Neutrophil (primary cell): ENCODE results near the gene TBC1D22A.

Experiments
- H3K27ac ChIP-seq: fragments of 200-600 bp; sonication (generic); 2 replicates; pipeline ENCODE4 v1.5.1; 2016; ENCODE audit warnings: mild to moderate bottlenecking, moderate library complexity
- H3K27me3 ChIP-seq: fragments of 200-600 bp; sonication (generic); 2 replicates; pipeline ENCODE4 v1.6.0; 2016; ENCODE audit warnings: mild to moderate bottlenecking
- H3K36me3 ChIP-seq: fragments of 200-600 bp; sonication (generic); 2 replicates; pipeline ENCODE4 v1.5.1; 2017
- H3K4me1 ChIP-seq, 2 experiments: fragments of 200-600 bp in 1 of 2; sonication (generic) in 1 of 2; 1 replicate in 1 of 2; 2 replicates in 1 of 2; pipeline versions ENCODE4 v1.5.1 to v1.6.1; 2013 to 2016; ENCODE audit warnings: low read depth in 1 of 2, low read length in 1 of 2, mild to moderate bottlenecking in 1 of 2, moderate library complexity in 1 of 2; ENCODE audit not compliant: control insufficient read depth in 1 of 2, insufficient read depth in 1 of 2
- H3K4me3 ChIP-seq, 2 experiments: fragments of 200-600 bp in 1 of 2; sonication (generic) in 1 of 2; 1 replicate in 1 of 2; 2 replicates in 1 of 2; pipeline ENCODE4 v1.5.1; 2013 to 2016; ENCODE audit warnings: low read depth in 1 of 2, low read length in 1 of 2, mild to moderate bottlenecking in 1 of 2, moderate library complexity in 1 of 2
- H3K9me3 ChIP-seq: fragments of 200-600 bp; sonication (generic); 2 replicates; pipeline ENCODE4 v1.5.1; 2016
- CTCF ChIP-seq: fragments of 200-600 bp; sonication (generic); IDR thresholded peaks from 2 replicates; pipeline ENCODE4 v1.5.1; 2016; ENCODE audit warnings: antibody characterized with exemption

The TBC1D22A gene

GRCh38 chr22:47074105-47074504 lies 311.7 kb downstream of the TBC1D22A start:
- Histone ChIP-seq H3K4me3 (no peak overlapping the region), H3K9me3 (peaks cover 3% of the 10 kb centered on the region), H3K36me3 (no peaks in the 10 kb centered on the region), H3K27ac (no peak overlapping the region), H3K27me3 (no peaks in the 10 kb centered on the region), H3K4me1 (no peaks in the 10 kb centered on the region)
- no peak for TF ChIP-seq CTCF

- Histone ChIP-seq H3K9me3 (peaks cover 3% of the 10 kb centered on the region), H3K36me3 (no peaks in the 10 kb centered on the region), H3K27me3 (no peaks in the 10 kb centered on the region), H3K27ac (no peak overlapping the region), H3K4me3 (no peak overlapping the region), H3K4me1 (no peaks in the 10 kb centered on the region)
- no peak for TF ChIP-seq CTCF
Measured at GRCh38 chr22:47075568-47075967, 313.1 kb downstream of the TBC1D22A start.

- Histone ChIP-seq H3K27me3 (no peaks in the 10 kb centered on the region), H3K9me3 (peaks cover 3% of the 10 kb centered on the region), H3K4me1 (no peaks in the 10 kb centered on the region), H3K4me3 (no peak overlapping the region), H3K27ac (no peak overlapping the region), H3K36me3 (no peaks in the 10 kb centered on the region)
- TF ChIP-seq CTCF = no peak
Measured at GRCh38 chr22:47076758-47077157, 314.3 kb downstream of the TBC1D22A start.

GRCh38 chr22:47080100-47080499 lies 317.6 kb downstream of the TBC1D22A start:
- TF ChIP-seq CTCF = no peak
- H3K4me1 ChIP-seq = no peaks in the 10 kb centered on the region

GRCh38 chr22:47082505-47082904 lies 320.1 kb downstream of the TBC1D22A start:
- Histone ChIP-seq H3K27me3 (no peaks in the 10 kb centered on the region), H3K27ac (no peak overlapping the region), H3K4me3 (no peak overlapping the region), H3K36me3 (no peaks in the 10 kb centered on the region), H3K4me1 (no peaks in the 10 kb centered on the region), H3K9me3 (no peaks in the 10 kb centered on the region)
- no peak for TF ChIP-seq CTCF

More at GRCh38 chr22:47080100-47080499, 317.6 kb downstream of the TBC1D22A start:
- Histone ChIP-seq H3K4me3 (no peak overlapping the region), H3K9me3 (peaks cover 3% of the 10 kb centered on the region), H3K36me3 (no peaks in the 10 kb centered on the region), H3K27ac (no peak overlapping the region), H3K27me3 (no peaks in the 10 kb centered on the region)
